ENCODE measurements around the gene VAV2. TPM values are rescaled to one million over a fixed set of nuclear protein-coding genes. Genes with fewer than 3 reads are reported as not detected.

VAV2 gene
- total and polyA plus RNA-seq, 2 of the 4 experiments (the other 2 are of a cell fraction): 10.8 to 13.4 TPM

DNA sequence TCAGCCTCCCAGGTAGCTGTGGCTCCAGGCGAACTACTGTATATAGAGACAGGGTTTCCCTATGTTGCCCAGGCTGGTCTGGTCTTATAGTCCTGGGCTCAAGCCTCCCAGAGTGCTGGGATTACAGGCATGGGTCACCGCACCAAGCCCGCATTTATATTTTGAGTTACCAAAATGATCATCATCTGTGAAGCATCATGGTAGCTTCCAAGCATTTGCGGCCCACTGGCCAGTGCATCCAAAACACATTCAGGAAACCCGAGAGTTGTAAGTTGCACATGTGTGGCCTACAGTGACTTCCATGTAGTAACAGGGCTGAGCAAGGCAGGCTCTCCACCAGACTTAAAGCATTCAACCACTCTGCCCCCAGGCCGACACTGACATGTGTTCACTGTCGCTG, 35.4 kb upstream of the VAV2 start:
- Histone ChIP-seq H4K91ac (ENCODE audit: insufficient read depth, low read depth, low read length) (no peak overlapping the region), H3K9ac (ENCODE audit: low read depth, low read length) (no peak overlapping the region), H2AFZ (replicated peaks; ENCODE audit: low read length, poor library complexity) (no peak overlapping the region), H2BK120ac (ENCODE audit: low read depth, low read length) (no peak overlapping the region), H3K27ac (ENCODE audit: insufficient read depth, low read length) (no peak overlapping the region), H3K4ac (ENCODE audit: low read depth, low read length) (no peak overlapping the region), H2BK5ac (ENCODE audit: low read depth, low read length, poor library complexity, severe bottlenecking) (no peak overlapping the region), H4K20me1 (ENCODE audit: insufficient read depth, low read length) (no peaks in the 10 kb centered on the region), H3K36me3 (ENCODE audit: control insufficient read depth, insufficient read depth, low read length) (peaks cover 28% of the 10 kb centered on the region; the same call in 1 of the 2 replicates), H3K14ac (replicated peaks; ENCODE audit: low read depth, low read length) (no peak overlapping the region), H3K4me3 (ENCODE audit: insufficient read depth, low read depth, low read length) (no peak overlapping the region), H3K4me2 (ENCODE audit: low read depth, low read length) (no peak overlapping the region), H3K79me1 (ENCODE audit: low read depth in 1 of 2, low read length in 2 of 2) (peaks cover 0 to 19% of the 10 kb centered on the region in 2 experiments), H2AK5ac (ENCODE audit: low read depth, low read length) (no peak overlapping the region), H4K8ac (ENCODE audit: low read depth in 2 of 2, low read length in 2 of 2) (no peak overlapping the region), H4K5ac (ENCODE audit: low read depth, low read length) (no peak overlapping the region), H3K9me1 (ENCODE audit: insufficient read depth, low read length) (peaks cover 2% of the 10 kb centered on the region; the same call in 1 of the 2 replicates), H3K9me3 (ENCODE audit: control insufficient read depth, insufficient read depth, low read length) (no peaks in the 10 kb centered on the region), H2AK9ac (replicated peaks; ENCODE audit: low read depth, low read length, poor library complexity) (no peak overlapping the region), H3K56ac (ENCODE audit: extremely low read depth, insufficient read depth, low read length) (no peak overlapping the region), H2BK20ac (ENCODE audit: low read depth, low read length) (no peak overlapping the region), H3K27me3 (ENCODE audit: control insufficient read depth, insufficient read depth, low read length) (no peaks in the 10 kb centered on the region), H2BK15ac (ENCODE audit: low read depth, low read length) (no peak overlapping the region), H3K18ac (ENCODE audit: low read depth, low read length) (no peak overlapping the region), H3K4me1 (ENCODE audit: control insufficient read depth, insufficient read depth, low read length) (peaks cover 3% of the 10 kb centered on the region; the same call in 1 of the 2 replicates), H3K23ac (ENCODE audit: low read depth, low read length) (no peak overlapping the region)
- POLR2A ChIA-PET (ENCODE audit: unreplicated experiment): no interaction called here
- intact Hi-C loops (cut with micrococcal nuclease) (no loop called here), dilution Hi-C loops (cut with HindIII; ENCODE audit: low sequenced_read_pairs, unreplicated experiment) (no loop called here), in situ Hi-C loops (cut with MboI; ENCODE audit: low sequenced_read_pairs) (no loop called here)
- 94% methylated on average over 6 of the region's 7 CpGs; no CpG with 5 or more reads in 1 of the 2 experiments for WGBS, 2 experiments (ENCODE audit: extremely low coverage in 2 of 2, insufficient read length in 1 of 2)
- DNase-seq (no peak), ATAC-seq (ENCODE audit: low read depth) (no peak)
- no TSS peak for BruUV-seq (replicated peaks)
- CTCF ChIA-PET: no interaction called here
- TF ChIP-seq RFX5 (IDR thresholded peaks at IDR 0.05; ENCODE audit: low read depth, low read length): no peak
- no peak for TF ChIP-seq USF2 (IDR thresholded peaks at IDR 0.05; ENCODE audit: low read depth, low read length)
- no peak for TF ChIP-seq NFE2L2 (IDR thresholded peaks at IDR 0.05; ENCODE audit: low read depth, low read length)
- TF ChIP-seq MAFK (IDR thresholded peaks at IDR 0.05; ENCODE audit: low read depth, low read length): no peak
- TF ChIP-seq SMC3 (IDR thresholded peaks at IDR 0.05; ENCODE audit: low read depth, low read length): no peak
- no peak for TF ChIP-seq MAZ (IDR thresholded peaks at IDR 0.05; ENCODE audit: borderline replicate concordance, low read depth, low read length)
- TF ChIP-seq MXI1 (IDR thresholded peaks at IDR 0.05; ENCODE audit: borderline replicate concordance, low read depth, low read length): no peak
- no peak for TF ChIP-seq POLR2A (IDR thresholded peaks at IDR 0.05; ENCODE audit: low read depth, low read length)
- no peak for TF ChIP-seq FOS (IDR thresholded peaks at IDR 0.05; ENCODE audit: low read depth, low read length)
- TF ChIP-seq, protein P1, sequence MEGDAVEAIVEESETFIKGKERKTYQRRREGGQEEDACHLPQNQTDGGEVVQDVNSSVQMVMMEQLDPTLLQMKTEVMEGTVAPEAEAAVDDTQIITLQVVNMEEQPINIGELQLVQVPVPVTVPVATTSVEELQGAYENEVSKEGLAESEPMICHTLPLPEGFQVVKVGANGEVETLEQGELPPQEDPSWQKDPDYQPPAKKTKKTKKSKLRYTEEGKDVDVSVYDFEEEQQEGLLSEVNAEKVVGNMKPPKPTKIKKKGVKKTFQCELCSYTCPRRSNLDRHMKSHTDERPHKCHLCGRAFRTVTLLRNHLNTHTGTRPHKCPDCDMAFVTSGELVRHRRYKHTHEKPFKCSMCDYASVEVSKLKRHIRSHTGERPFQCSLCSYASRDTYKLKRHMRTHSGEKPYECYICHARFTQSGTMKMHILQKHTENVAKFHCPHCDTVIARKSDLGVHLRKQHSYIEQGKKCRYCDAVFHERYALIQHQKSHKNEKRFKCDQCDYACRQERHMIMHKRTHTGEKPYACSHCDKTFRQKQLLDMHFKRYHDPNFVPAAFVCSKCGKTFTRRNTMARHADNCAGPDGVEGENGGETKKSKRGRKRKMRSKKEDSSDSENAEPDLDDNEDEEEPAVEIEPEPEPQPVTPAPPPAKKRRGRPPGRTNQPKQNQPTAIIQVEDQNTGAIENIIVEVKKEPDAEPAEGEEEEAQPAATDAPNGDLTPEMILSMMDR (conservative IDR thresholded peaks at IDR 0.05; ENCODE audit: low read depth, low read length): no peak
- TF ChIP-seq CEBPB (IDR thresholded peaks at IDR 0.05; ENCODE audit: low read depth, low read length): no peak
- no peak for TF ChIP-seq RCOR1 (IDR thresholded peaks at IDR 0.05; ENCODE audit: insufficient replicate concordance, low read length)
- TF ChIP-seq BHLHE40 (IDR thresholded peaks at IDR 0.05; ENCODE audit: low read depth, low read length): no peak
- TF ChIP-seq, protein P2, sequence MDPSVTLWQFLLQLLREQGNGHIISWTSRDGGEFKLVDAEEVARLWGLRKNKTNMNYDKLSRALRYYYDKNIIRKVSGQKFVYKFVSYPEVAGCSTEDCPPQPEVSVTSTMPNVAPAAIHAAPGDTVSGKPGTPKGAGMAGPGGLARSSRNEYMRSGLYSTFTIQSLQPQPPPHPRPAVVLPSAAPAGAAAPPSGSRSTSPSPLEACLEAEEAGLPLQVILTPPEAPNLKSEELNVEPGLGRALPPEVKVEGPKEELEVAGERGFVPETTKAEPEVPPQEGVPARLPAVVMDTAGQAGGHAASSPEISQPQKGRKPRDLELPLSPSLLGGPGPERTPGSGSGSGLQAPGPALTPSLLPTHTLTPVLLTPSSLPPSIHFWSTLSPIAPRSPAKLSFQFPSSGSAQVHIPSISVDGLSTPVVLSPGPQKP (IDR thresholded peaks at IDR 0.05; ENCODE audit: borderline replicate concordance, low read depth, low read length): no peak
- TF ChIP-seq RAD21 (IDR thresholded peaks at IDR 0.05; ENCODE audit: low read length): no peak
- TF ChIP-seq CHD1 (IDR thresholded peaks at IDR 0.05; ENCODE audit: low read depth, low read length): no peak
